CD4-positive, alpha-beta T cell treated with Interleukin-10 for 1 hour (primary cell): ENCODE measurements around the gene MOSMO.
"Not testable (repeated sequence)": the region's sequence is repeated elsewhere in the genome, so short reads cannot be mapped to it uniquely, and the experiment has no call there.

ENCODE experiments used
- DNase-seq: peaks from one replicate; pipeline ENCODE4 v3.0.0-alpha.2; 2020

Gene MOSMO

DNA sequence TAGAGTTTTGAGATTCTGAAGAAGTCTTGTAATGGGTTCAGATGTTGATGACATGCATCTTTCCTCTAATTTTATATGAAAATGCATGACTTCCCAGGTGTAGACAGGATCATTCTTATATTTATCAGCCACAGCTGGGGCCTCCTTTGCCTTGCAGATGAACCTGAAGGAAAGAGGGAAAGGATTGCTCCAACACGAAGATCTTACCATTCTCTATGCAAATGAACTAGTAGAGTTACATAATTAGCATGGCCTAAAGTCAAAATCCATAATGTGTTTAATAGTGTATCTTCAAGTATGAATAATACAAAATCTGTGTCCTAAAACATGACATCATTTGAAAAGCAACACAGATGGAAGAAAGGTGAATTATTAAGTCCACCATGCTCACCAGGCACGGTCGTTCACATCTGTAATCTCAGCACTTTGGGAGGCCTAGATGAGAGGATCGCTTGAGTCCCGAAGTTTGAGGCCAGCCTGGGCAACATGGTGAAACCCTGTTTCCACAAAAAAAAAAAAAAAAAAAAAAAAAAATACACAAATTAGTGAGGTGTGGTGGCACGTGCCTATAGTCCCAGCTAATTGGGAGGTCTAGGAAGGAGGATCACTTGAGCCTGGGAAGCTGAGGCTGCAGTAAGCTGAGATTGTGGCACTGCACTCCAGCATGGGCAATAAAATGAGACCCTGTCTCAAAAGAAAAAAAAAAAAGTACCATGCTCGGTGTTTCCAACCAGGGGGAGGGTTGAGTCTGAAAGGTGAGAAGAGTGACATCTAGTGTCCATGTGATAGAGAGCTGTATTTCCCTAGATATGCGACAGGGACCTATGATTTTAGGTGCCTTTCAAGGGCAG, 90.7 kb downstream of the MOSMO start:
- peak; percentile 42 for DNase-seq

DNA sequence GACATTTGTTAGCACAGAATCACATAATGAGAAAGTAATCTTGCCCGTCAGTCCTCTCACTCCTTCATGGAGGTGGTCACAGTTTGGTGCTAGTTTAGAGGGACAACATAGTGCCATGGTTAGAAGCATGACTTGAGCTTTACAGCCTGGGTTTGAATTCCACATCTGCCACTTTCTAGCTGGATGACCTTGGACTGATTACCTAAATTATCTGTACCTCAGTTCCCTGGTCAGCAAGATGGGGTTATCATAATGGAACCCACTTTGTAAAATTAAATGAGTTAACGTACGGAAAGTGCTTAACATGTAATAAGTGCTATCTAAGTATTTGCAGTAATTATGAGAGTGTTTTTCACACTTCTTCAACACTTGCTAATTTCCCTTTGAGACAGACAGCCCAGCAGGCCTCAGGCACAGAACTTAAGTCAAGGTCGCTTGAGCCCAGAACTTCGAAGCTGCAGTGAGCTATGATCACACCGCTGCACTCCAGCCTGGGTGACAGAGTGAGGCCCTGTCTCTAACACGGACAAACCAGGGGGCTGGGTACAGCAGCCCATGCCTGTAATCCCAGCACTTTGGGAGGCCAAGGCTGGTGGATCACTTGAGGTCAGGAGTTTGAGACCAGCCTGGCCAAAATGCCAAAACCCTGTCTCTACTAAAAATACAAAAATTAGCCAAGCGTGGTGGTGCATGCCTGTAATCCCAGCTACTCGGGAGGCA, 91.5 kb downstream of the MOSMO start:
- DNase-seq, result no peak

DNA sequence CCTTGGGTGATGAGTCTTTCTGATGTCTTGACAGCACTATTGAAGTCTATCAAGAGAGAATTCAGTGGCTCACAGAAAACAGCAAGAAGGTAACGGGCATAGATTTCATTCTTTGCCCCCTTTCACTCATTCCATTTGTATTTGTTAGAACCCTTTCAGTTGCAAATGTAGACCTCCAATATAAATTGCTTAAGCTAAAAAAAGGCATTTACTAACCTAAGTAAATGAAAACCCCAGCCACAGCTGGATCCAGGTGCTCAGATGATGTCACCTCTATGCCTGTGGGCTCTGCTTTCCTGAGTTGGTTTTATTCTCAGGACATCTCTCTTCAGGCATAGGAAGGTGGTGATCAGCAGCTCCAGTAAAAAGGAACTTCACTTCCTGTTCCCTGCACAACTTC, 95.5 kb downstream of the MOSMO start:
- no peak for DNase-seq

DNA sequence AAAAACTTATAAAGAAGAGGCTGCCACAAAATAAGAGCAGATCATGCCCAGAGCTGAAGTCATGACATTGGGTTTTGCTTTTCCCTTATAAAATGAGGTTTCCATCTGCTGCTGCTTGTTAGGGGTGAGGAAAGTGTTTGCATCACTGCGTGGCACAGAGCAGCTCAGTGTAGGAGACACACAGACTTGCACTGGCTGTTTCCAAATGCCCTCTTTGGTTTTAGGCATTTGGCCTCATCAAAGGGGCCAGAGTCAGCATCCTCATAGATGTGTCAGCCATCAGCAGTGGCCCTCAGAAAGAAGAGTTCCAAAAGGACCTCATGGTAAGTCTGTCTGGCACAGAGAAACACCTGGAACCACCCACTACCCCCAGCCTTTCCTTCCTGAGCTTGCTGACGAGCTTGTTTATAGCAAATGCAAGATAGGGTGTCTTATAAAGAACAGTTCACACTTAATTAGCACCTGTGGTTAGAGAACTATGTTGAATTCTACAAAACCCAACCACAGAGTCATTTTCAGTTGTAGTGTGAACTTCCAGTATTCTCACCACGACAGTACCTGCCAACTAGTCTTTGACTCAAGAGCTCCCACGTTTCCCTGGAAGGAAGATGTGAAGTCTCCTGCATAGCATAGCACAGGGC, 101.5 kb downstream of the MOSMO start:
- no peak for DNase-seq

DNA sequence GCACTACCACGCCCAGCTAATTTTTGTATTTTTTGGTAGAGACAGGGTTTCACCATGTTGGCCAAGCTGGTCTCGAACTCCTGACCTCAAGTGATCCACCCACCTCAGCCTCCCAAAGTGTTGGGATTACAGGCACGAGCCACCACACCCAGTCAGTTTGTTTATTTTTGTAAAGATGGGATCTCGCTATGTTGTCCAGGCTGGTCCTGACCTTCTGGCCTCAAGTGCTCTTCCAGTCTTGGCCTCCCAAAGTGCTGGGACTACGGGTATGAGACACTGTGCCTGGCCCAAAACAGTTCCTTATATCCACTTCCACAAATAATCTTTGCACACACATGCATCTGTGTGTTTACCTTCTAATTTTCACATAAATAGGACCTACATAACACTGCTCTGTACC, 103.7 kb downstream of the MOSMO start:
- not testable (repeated sequence) for DNase-seq

DNA sequence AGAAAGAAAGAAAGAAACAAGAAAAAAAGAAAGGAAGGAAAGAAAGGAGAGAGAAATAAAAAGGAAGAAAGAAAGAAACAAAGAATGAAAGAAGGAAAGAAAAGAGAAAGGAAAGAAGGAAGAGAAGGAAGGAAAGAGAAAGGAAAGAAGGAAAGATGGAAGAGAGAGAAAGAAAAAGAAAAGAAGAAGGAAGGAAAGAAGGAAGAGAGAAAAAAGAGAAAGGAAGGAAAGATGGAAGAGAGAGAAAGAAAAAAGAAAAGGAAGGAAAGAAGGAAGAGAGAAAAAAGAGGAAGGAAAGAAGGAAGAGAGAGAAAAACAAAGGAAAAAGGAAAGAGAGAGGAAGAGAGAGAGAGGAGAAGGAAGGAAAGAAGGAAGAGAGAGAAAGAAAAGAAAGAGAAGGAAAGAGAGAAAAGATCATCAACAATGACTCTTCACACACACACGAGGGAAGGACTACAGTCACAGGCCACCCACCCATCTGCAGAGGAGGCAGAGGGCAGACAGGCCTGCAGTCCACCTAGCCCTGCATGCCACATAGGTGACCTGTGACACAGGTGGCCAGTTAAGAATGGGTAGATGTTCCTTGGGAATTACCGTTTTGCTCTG, 108.3 kb downstream of the MOSMO start:
- no peak for DNase-seq

DNA sequence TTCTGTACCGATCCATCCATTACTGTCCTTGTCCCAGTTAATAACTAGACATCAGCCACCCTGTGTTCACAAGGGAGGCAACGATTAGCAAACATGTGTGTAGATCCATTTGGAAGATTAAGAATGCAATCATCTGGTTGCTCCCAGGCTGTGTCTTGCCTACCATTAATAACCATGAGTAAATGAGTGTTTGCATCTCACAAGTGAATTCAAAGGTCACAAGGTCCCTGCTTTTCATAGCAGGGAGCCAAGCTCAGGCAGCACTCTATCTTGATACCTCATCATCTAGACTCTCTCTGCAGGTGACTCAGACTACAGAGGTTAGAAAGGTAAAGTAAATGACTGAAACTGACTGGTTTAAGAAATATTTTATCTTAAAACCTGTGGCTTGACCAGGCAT, 109.7 kb downstream of the MOSMO start:
- no peak for DNase-seq

DNA sequence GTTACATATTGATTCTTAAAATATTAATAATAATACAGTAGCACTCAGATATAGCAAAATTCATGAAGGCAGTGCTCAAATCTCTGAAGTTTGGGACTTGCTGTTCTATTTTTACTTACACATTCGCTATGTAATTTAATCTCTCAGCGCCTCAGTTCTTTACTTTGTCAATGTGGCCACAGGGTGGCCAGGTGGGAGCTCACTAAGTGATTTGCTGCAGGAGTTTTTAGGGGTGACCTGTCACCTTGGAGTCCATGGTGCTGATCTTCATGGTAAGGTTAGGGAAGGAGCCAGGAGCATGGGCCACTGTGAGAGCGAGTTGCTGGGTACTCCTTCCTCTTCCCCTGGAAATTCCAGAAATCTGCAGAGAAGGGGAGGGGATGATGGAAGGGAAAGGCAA, 112.5 kb downstream of the MOSMO start:
- no peak for DNase-seq

DNA sequence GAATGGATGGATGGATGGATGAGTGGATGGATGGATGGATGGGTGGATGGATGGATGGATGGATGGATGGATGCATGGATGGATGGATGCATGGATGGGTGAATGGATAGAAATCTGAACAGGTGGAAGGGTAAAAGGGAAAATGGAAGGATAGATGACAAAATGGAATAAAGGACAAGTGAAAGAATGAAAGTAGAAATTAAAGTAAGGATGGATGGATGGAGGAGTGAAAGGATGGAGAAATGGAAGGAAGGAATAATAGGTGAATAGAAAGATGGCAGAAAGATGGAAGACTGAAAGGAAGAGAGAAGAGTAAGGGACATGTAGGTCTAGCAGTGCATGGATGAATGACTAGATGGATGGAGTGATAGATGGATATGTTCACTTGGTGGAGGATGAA, 114.3 kb downstream of the MOSMO start:
- no peak for DNase-seq

DNA sequence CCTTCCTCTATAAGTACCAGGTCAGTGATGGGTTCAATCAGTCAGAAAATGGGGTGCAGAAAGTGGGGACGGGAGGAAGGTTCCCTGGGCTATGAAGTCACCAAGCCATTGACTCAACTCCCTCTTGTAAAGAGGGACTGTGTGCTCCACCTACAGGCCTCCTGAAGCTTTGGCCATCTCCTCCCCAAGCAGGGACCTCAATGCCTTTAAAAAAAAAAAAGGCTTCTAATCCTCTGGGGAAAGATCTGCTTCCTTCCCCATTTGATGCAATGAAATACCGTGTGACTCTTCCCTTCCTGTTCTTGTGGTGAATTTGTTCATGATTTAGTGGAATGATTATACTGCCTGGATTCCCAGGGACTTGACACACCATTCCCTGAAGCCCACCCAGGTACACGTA, 115.2 kb downstream of the MOSMO start:
- DNase-seq, result no peak

DNA sequence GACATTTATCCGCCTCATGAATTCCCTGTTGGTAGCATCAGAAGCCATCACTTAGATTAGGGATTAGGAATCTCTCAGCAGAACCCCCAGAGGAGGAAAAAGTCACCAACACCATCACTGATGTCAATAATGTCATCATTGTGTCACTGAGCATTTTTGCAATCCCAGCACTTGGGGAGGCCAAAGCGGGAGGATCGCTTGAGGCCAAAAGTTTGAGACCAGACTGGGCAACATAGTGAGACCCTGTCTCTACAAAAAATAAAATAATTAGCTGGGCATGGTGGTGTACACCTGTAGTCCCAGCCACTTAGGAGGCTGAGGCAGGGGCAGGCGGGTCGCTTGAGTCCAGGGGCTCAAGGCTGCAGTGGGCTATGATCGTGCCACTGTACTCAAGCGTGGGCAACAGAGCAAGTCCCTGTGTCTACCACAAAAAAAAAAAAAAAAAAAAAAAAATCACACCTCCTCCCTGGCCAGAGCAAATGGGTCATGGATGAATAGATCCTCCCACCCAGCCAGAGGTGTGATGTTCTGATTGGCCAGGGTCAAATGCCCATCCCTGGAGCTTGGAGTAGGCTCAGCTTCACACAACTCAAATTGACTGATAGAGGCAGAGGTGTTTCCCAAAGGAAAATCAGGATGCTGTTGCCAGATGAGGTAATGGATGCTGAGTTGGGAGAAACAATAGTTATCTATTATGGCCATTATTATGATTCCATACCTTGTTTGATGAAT, 116.0 kb downstream of the MOSMO start:
- no peak for DNase-seq

DNA sequence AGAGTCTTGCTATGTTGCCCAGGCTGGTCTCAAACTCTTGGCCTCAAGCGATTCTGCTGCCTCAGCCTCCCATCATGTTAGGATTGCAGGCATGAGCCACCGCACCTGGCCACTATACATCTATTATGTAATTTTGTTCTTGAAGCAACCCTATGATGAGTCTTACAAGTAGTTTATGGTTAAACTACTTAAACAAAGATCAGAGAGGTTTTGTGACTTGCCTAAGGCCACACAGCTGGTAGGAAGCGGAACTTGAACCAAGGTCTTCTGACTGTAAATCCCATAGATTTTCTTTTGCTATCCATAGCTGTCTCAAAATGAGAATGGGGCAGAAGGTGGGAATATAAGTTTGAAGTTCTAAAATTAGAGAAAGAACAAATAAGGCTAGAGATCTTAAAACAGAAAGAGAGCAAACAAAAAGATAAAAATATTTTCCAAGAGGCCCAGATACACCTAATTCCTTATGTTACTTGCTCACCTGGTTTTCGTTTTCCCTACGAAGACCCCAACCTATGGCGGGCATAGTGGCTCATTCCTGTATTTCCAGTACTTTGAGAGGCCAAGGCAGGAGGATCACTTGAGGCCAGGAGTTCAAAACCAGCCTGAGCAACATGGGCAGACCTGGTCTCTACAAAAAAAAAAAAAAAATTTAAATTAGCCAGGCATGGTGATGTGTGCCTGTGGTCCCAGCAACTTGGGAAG, 116.8 kb downstream of the MOSMO start:
- DNase-seq, result no peak

DNA sequence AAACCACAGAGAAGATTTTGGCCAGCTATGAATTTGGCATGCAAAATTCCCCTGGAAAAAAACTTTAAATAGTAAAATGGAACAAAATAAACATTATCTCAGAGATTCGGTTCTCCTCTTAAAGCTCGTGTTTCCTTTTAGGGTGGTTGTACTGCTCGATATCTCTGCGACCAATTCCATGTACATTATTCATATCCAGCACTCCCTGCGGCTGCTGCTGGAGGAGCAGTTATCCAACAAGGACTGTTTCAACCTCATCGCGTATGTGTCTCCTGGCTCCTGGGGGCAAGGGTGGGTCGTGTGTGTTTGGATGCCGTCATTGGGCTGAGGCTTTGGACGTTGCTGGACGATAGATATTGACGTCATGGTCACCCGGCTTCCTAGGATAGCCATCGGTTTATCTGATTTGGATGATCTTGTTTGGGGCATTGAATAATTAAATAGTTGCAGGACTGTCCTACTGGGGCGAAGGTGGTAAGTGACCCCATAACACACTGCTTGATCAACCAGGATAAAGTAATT, 118.2 kb downstream of the MOSMO start:
- DNase-seq, result no peak

DNA sequence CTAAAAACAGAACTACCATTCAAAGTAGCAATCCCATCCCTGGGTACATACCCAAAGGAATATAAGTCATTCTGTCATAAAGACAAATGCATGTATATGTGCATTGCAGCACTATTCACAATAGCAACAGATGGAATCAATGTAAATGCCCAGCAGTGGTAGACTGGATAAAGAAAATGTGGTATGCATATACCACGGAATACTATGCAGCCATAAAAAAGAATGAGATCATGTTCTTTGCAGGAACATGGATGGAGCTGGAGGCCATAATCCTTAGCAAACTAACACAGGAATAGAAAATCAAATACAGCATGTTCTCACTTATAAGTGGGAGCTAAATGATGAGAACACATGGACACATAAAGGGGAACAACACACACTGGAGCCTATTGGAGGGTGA, 120.6 kb downstream of the MOSMO start:
- not testable (repeated sequence) for DNase-seq

DNA sequence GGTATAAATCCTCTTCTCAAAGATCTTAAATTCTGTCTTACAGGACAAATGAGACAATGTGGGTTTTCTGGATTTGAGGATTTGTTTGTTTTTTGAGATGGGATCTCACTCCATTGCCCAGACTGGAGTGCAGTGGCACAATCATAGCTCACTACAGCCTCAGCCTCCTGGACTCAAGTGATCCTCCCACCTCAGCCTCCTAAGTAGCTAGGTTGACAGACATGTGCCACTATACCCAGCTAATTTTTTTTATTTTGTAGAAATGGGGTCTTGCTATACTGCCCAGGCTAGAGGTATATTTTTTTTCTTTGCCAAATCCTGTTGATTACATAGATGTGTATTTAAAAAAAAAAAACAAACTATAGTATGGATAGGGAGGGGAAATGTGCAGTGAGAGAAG, 122.6 kb downstream of the MOSMO start:
- no peak for DNase-seq

DNA sequence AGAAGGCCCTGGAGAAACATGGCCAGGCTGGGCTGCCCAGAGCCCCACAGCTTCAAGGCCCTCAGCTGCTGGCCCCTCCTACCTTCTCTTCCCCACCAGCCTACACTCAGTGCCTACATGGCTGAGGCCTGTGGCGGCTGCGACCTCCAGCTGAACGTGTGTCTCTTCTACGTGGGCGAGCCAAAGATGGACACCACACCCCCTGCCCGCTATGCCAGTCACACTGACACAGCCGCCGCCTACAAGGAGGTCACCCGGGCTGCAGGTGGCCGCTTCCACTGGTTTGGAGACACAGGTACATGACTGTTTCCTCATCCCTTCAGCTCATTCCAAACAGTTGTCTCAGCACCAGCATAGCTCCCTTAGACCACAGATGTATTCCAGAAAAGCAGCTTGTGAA, 124.9 kb downstream of the MOSMO start:
- DNase-seq, result no peak
